Stomach (tissue), 4 donors: ENCODE measurements around the gene RHEX.

Experiments
- CTCF ChIP-seq, 7 experiments: fragments of 450-650 bp in 4 of 7; fragments of 200-600 bp in 3 of 7; sonication (generic) in 3 of 7; IDR thresholded peaks; one replicate each; pipeline ENCODE4 v1.5.1; 2016 to 2019; ENCODE audit warnings: antibody characterized with exemption in 7 of 7, control low read depth in 2 of 7, mild to moderate bottlenecking in 1 of 7
- POLR2A ChIP-seq, 4 donors: fragments of 450-650 bp; IDR thresholded peaks; one replicate each; pipeline ENCODE4 v1.6.1; 2016; ENCODE audit warnings: antibody characterized with exemption in 4 of 4, control low read depth in 2 of 4, mild to moderate bottlenecking in 1 of 4, moderate library complexity in 1 of 4

GRCh38 chr1:206005778-206006180, 47.2 kb upstream of the RHEX start:
- TF ChIP-seq CTCF (IDR thresholded peaks at IDR 0.05) (no peak), POLR2A (IDR thresholded peaks at IDR 0.05) (no peak)
